K562 (cell line): ENCODE measurements around the gene ZNF35. TPM values are rescaled to one million over a fixed set of nuclear protein-coding genes. Genes with fewer than 3 reads are reported as not detected.

Experiments used
- CHD4 ChIP-seq: fragments of 200-600 bp; sonication (generic); IDR thresholded peaks from 3 replicates; pipeline ENCODE4 v1.6.1; 2012; ENCODE audit warnings: low read depth, mild to moderate bottlenecking, mixed read lengths, low read length, inconsistent platforms; ENCODE audit not compliant: insufficient read depth, insufficient replicate concordance, poor library complexity, severe bottlenecking
- CTBP1 ChIP-seq: fragments of 450-650 bp; IDR thresholded peaks from 2 replicates; pipeline ENCODE4 v1.6.1; 2016; ENCODE audit warnings: borderline replicate concordance
- EP400 ChIP-seq: fragments of 450-650 bp; IDR thresholded peaks from 2 replicates; pipeline ENCODE4 v1.6.1; 2017; ENCODE audit warnings: antibody characterized with exemption, mild to moderate bottlenecking, moderate library complexity
- HDAC2 ChIP-seq: fragments of 450-650 bp; IDR thresholded peaks from 2 replicates; pipeline ENCODE4 v1.6.1; 2016; ENCODE audit warnings: mild to moderate bottlenecking
- HLTF ChIP-seq: fragments of 450-650 bp; IDR thresholded peaks from 2 replicates; pipeline ENCODE4 v1.6.1; 2016
- HSF4 ChIP-seq: fragments of 250-450 bp; sonication (Bioruptor Pico); IDR thresholded peaks from 2 replicates; pipeline ENCODE4 v2.1.2; 2022; ENCODE audit warnings: mild to moderate bottlenecking, moderate library complexity, borderline replicate concordance
- NONO ChIP-seq, 2 experiments: fragments of 200-400 bp in 1 of 2; fragments of 450-650 bp in 1 of 2; formaldehyde crosslinking in 1 of 2; IDR thresholded peaks; 2 replicates each; pipeline ENCODE4 v1.6.1; 2017; ENCODE audit warnings: low read depth in 2 of 2, mild to moderate bottlenecking in 2 of 2, moderate library complexity in 2 of 2, low read length in 1 of 2
- POLR2AphosphoS2 ChIP-seq: IDR thresholded peaks from 2 replicates; pipeline ENCODE4 v1.6.1; 2012; ENCODE audit warnings: low read length, improper control_type of control experiment
- RBM14 ChIP-seq: fragments of 200-400 bp; formaldehyde crosslinking; IDR thresholded peaks from 2 replicates; pipeline ENCODE4 v1.6.1; 2018; ENCODE audit warnings: low read depth, mild to moderate bottlenecking, low read length, moderate library complexity, borderline replicate concordance; ENCODE audit not compliant: insufficient read depth
- RBM17 ChIP-seq: fragments of 200-400 bp; formaldehyde crosslinking; IDR thresholded peaks from 2 replicates; pipeline ENCODE4 v1.6.1; 2017; ENCODE audit warnings: low read depth, mild to moderate bottlenecking, low read length, borderline replicate concordance
- SPI1 ChIP-seq: IDR thresholded peaks from 2 replicates; pipeline ENCODE4 v1.6.1; 2011; ENCODE audit warnings: low read depth, low read length, control low read depth, borderline replicate concordance
- TEAD1 ChIP-seq, 2 experiments: fragments of 450-650 bp in 1 of 2; sonication (generic) in 1 of 2; formaldehyde crosslinking; IDR thresholded peaks; 2 replicates each; pipeline versions ENCODE4 v1.4.0 to v1.8.0; 2020 to 2022; ENCODE audit warnings: mild to moderate bottlenecking in 2 of 2, missing genetic modification reagents in 1 of 2
- WHSC1 ChIP-seq: IDR thresholded peaks from one replicate; pipeline ENCODE4 v1.6.1; 2012; ENCODE audit warnings: low read length, control low read depth, inconsistent platforms
- ZFP36 ChIP-seq: fragments of 150-350 bp; IDR thresholded peaks from 2 replicates; pipeline ENCODE4 v1.6.1; 2018; ENCODE audit warnings: low read length, low read depth; ENCODE audit not compliant: partially characterized antibody
- ZFPM2 ChIP-seq: fragments of 250-450 bp; sonication (Bioruptor Pico); IDR thresholded peaks from 2 replicates; pipeline ENCODE4 v1.5.1; 2022; ENCODE audit warnings: mild to moderate bottlenecking
- ZNF184 ChIP-seq: sonication (generic); formaldehyde crosslinking; IDR thresholded peaks from 2 replicates; pipeline ENCODE4 v1.5.0; 2020; ENCODE audit warnings: missing genetic modification reagents
- ZNF217 ChIP-seq: sonication (generic); formaldehyde crosslinking; IDR thresholded peaks from 2 replicates; pipeline ENCODE4 v1.8.0; 2022; ENCODE audit warnings: mild to moderate bottlenecking, missing genetic modification reagents
- polyA plus RNA-seq, 8 experiments: library from polyadenylated mRNA; depleted of rRNA in 4 of 8; stranded (reverse) in 5 of 8; unstranded in 3 of 8; fragments of >200 nt; fragmentation: Nextera tagmentation in 2 of 8; fragmentation: Illumina TruSeq in 1 of 8; extraction: Ambion mirVana in 2 of 8; extraction: Trizol in 1 of 8; gene quantifications; 2 replicates each; pipeline versions ENCODE4 v1.2.1 to v1.2.3, GENCODE V29; 2011 to 2014; ENCODE audit warnings: inconsistent platforms in 1 of 8, missing spikeins in 1 of 8
- total RNA-seq, 7 experiments: library from RNA; depleted of rRNA in 6 of 7; stranded (reverse); fragments of >200 nt in 6 of 7; fragmentation: Illumina TruSeq in 2 of 7; extraction: Trizol in 2 of 7; gene quantifications; 2 replicates each; pipeline versions ENCODE4 v1.2.1 to v1.2.3, GENCODE V29; 2011 to 2021; ENCODE audit warnings: low replicate concordance in 1 of 7
- TF ChIP-seq, protein P1 (sequence below): fragments of 150-350 bp; IDR thresholded peaks from 2 replicates; pipeline ENCODE4 v1.6.1; 2014; ENCODE audit warnings: low read depth, mild to moderate bottlenecking, low read length, borderline replicate concordance
- TF ChIP-seq, protein P2 (sequence below): fragments of 250-450 bp; sonication (Bioruptor Pico); IDR thresholded peaks from 2 replicates; pipeline ENCODE4 v1.4.0; 2020
- TF ChIP-seq, protein P3 (sequence below): sonication (generic); formaldehyde crosslinking; IDR thresholded peaks from 2 replicates; pipeline ENCODE4 v1.8.0; 2023; ENCODE audit warnings: mild to moderate bottlenecking, missing genetic modification reagents

The ZNF35 gene
- total and polyA plus RNA-seq, 9 of the 15 experiments (the other 6 are each of a cell fraction or from before 2014, with no cell fraction given): 8.0 to 18.2 (median 14.8) TPM

DNA sequence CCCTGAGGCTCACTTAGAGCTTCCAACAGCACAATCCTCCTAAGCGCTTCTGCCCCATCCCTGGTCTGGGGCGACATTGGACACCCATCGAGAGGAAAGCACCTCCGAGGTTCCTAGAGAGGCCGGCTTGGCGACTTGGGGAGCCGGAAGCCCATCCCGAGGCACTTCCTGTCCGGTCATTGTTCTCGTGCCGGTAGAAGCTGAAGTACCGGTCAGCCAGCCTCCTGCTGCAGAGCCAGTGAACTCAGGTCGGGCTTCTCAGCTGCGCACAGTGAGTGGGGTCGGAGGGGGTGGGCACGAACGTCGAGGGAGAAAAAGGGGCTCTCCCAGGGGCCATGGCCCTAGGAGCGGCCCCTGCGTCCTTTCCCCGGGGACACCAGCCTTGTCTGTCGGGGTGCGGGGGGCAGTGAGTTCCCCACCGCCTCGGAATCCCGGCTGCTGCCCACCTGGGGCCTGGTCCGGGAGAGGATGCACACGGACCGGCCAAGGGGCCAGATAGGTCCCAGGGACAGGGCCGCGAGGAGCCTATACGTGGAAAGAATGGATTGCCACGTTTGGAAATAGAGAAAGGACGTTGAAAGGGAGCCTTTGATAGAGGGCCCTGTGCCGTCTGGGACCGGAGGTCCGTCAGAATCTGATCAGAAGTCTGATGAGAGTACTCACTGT is at the start of gene ZNF35 (continued):
- TF ChIP-seq, protein P1, sequence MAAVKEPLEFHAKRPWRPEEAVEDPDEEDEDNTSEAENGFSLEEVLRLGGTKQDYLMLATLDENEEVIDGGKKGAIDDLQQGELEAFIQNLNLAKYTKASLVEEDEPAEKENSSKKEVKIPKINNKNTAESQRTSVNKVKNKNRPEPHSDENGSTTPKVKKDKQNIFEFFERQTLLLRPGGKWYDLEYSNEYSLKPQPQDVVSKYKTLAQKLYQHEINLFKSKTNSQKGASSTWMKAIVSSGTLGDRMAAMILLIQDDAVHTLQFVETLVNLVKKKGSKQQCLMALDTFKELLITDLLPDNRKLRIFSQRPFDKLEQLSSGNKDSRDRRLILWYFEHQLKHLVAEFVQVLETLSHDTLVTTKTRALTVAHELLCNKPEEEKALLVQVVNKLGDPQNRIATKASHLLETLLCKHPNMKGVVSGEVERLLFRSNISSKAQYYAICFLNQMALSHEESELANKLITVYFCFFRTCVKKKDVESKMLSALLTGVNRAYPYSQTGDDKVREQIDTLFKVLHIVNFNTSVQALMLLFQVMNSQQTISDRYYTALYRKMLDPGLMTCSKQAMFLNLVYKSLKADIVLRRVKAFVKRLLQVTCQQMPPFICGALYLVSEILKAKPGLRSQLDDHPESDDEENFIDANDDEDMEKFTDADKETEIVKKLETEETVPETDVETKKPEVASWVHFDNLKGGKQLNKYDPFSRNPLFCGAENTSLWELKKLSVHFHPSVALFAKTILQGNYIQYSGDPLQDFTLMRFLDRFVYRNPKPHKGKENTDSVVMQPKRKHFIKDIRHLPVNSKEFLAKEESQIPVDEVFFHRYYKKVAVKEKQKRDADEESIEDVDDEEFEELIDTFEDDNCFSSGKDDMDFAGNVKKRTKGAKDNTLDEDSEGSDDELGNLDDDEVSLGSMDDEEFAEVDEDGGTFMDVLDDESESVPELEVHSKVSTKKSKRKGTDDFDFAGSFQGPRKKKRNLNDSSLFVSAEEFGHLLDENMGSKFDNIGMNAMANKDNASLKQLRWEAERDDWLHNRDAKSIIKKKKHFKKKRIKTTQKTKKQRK: no peak
- TF ChIP-seq ZNF184 (CRISPR knock-in tag): no peak
- TF ChIP-seq, protein P2, sequence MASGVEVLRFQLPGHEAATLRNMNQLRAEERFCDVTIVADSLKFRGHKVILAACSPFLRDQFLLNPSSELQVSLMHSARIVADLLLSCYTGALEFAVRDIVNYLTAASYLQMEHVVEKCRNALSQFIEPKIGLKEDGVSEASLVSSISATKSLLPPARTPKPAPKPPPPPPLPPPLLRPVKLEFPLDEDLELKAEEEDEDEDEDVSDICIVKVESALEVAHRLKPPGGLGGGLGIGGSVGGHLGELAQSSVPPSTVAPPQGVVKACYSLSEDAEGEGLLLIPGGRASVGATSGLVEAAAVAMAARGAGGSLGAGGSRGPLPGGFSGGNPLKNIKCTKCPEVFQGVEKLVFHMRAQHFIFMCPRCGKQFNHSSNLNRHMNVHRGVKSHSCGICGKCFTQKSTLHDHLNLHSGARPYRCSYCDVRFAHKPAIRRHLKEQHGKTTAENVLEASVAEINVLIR (CRISPR knock-in tag): no peak
- no peak for TF ChIP-seq RBM17
- peak; percentile 80; the same call in 1 of the 2 replicates for TF ChIP-seq CTBP1
- peak; percentile 51; the same call in 1 of the 2 replicates for TF ChIP-seq HDAC2
- TF ChIP-seq ZNF217 (CRISPR knock-in tag): no peak
- TF ChIP-seq HSF4 (CRISPR knock-in tag): no peak
- TF ChIP-seq CHD4: no peak
- TF ChIP-seq EP400: peak; percentile 73
- TF ChIP-seq ZFPM2 (CRISPR knock-in tag): no peak
- TF ChIP-seq SPI1: peak; percentile 70
- no peak for TF ChIP-seq NONO (IDR thresholded peaks at IDR 0.05; ENCODE audit: low read depth in 2 of 2, low read length in 1 of 2)
- TF ChIP-seq POLR2AphosphoS2: peak; percentile 87
- TF ChIP-seq HLTF: no peak
- TF ChIP-seq TEAD1 (CRISPR knock-in tag; IDR thresholded peaks at IDR 0.05): peak; percentile 46 to 70; a peak in 1 of 4 replicates
- TF ChIP-seq, protein P3, sequence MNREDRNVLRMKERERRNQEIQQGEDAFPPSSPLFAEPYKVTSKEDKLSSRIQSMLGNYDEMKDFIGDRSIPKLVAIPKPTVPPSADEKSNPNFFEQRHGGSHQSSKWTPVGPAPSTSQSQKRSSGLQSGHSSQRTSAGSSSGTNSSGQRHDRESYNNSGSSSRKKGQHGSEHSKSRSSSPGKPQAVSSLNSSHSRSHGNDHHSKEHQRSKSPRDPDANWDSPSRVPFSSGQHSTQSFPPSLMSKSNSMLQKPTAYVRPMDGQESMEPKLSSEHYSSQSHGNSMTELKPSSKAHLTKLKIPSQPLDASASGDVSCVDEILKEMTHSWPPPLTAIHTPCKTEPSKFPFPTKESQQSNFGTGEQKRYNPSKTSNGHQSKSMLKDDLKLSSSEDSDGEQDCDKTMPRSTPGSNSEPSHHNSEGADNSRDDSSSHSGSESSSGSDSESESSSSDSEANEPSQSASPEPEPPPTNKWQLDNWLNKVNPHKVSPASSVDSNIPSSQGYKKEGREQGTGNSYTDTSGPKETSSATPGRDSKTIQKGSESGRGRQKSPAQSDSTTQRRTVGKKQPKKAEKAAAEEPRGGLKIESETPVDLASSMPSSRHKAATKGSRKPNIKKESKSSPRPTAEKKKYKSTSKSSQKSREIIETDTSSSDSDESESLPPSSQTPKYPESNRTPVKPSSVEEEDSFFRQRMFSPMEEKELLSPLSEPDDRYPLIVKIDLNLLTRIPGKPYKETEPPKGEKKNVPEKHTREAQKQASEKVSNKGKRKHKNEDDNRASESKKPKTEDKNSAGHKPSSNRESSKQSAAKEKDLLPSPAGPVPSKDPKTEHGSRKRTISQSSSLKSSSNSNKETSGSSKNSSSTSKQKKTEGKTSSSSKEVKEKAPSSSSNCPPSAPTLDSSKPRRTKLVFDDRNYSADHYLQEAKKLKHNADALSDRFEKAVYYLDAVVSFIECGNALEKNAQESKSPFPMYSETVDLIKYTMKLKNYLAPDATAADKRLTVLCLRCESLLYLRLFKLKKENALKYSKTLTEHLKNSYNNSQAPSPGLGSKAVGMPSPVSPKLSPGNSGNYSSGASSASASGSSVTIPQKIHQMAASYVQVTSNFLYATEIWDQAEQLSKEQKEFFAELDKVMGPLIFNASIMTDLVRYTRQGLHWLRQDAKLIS (CRISPR knock-in tag): no peak
- no peak for TF ChIP-seq RBM14
- no peak for TF ChIP-seq WHSC1
- TF ChIP-seq ZFP36: no peak
